22Rv1 (cell line): ENCODE data around the gene ELAVL4.

ENCODE experiments used
- ZFX ChIP-seq: fragments of 450-650 bp; IDR thresholded peaks from 2 replicates; pipeline ENCODE4 v1.6.1; 2017; ENCODE audit warnings: antibody characterized with exemption, borderline replicate concordance
- TF ChIP-seq, protein P1 (sequence below): fragments of 450-650 bp; IDR thresholded peaks from 2 replicates; pipeline ENCODE4 v1.5.1; 2017; ENCODE audit warnings: mild to moderate bottlenecking

GRCh38 chr1:50110151-50110550 lies 1.4 kb downstream of the ELAVL4 start:
- TF ChIP-seq, protein P1, sequence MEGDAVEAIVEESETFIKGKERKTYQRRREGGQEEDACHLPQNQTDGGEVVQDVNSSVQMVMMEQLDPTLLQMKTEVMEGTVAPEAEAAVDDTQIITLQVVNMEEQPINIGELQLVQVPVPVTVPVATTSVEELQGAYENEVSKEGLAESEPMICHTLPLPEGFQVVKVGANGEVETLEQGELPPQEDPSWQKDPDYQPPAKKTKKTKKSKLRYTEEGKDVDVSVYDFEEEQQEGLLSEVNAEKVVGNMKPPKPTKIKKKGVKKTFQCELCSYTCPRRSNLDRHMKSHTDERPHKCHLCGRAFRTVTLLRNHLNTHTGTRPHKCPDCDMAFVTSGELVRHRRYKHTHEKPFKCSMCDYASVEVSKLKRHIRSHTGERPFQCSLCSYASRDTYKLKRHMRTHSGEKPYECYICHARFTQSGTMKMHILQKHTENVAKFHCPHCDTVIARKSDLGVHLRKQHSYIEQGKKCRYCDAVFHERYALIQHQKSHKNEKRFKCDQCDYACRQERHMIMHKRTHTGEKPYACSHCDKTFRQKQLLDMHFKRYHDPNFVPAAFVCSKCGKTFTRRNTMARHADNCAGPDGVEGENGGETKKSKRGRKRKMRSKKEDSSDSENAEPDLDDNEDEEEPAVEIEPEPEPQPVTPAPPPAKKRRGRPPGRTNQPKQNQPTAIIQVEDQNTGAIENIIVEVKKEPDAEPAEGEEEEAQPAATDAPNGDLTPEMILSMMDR = no peak
- TF ChIP-seq ZFX = no peak
